ENCODE measurements around the gene HSD3B7. TPM values are rescaled to one million over a fixed set of nuclear protein-coding genes. Genes with fewer than 3 reads are reported as not detected.

The HSD3B7 gene
- total and polyA plus RNA-seq, 10 of the 15 experiments (the other 5 are each of a cell fraction or from before 2014, with no cell fraction given) = 0.18 to 1.8 (median 0.48) TPM; not detected in 1

- DNase-seq (ENCODE audit: low read depth, low spot score) (no peak), FAIRE-seq (no peak), ATAC-seq (no peak)
- no peak overlapping the region for H2AFZ ChIP-seq (ENCODE audit: control insufficient read depth, low read depth, low read length)
- ChIA-PET RAD21 (ENCODE audit: unreplicated experiment) (no interaction called here), SMC1A (ENCODE audit: uncharacterized antibody, unreplicated experiment) (no interaction called here), POLR2A (interaction anchor here (0.6 kb wide), 1 partner anchor 484 kb away, joined by 3 read pairs; no protein-coding TSS in a partner anchor), CTCF (no interaction called here)
- no peak overlapping the region for H3K27ac ChIP-seq (ENCODE audit: control insufficient read depth, insufficient read depth)
- H4K20me1 ChIP-seq (ENCODE audit: control insufficient read depth, insufficient read depth) = no peaks in the 10 kb centered on the region
- BruUV-seq (replicated peaks) = no TSS peak
- TF ChIP-seq SMAD1 (IDR thresholded peaks at IDR 0.05; ENCODE audit: low read depth, partially characterized antibody) = no peak
- TF ChIP-seq RAD21 (IDR thresholded peaks at IDR 0.05; ENCODE audit: insufficient read depth, low read depth, low read length) = no peak
- TF ChIP-seq PKNOX1 (IDR thresholded peaks at IDR 0.05) = no peak
- no peak for TF ChIP-seq CBFB (IDR thresholded peaks at IDR 0.05; ENCODE audit: low read depth)
- TF ChIP-seq RFX5 (IDR thresholded peaks at IDR 0.05; ENCODE audit: low read depth, low read length) = no peak
- no peak for TF ChIP-seq CHD4 (IDR thresholded peaks at IDR 0.05)
- no peak for TF ChIP-seq CUX1 (IDR thresholded peaks at IDR 0.05; ENCODE audit: insufficient replicate concordance, low read depth, low read length)
- no peak for TF ChIP-seq BACH1 (IDR thresholded peaks at IDR 0.05; ENCODE audit: borderline replicate concordance)
- no peak for TF ChIP-seq SREBF2 (IDR thresholded peaks at IDR 0.05; ENCODE audit: low read length)
- TF ChIP-seq GABPA (IDR thresholded peaks at IDR 0.05; ENCODE audit: low read depth) = no peak
- no peak for TF ChIP-seq YY1 (IDR thresholded peaks at IDR 0.05; ENCODE audit: low read depth, low read length)
- in situ Hi-C loops (cut with MboI) = no loop called here
- WGBS (ENCODE audit: insufficient coverage, insufficient replicate concordance, low lambda C conversion rate, missing lambda C conversion rate) = 47% methylated on average over 9 of the region's 16 CpGs
- no peaks in the 10 kb centered on the region for H3K36me3 ChIP-seq (ENCODE audit: control insufficient read depth in 2 of 2, insufficient read depth in 2 of 2, low read length in 1 of 2)
- H3K79me2 ChIP-seq (ENCODE audit: control insufficient read depth, insufficient read depth, low read length) = no peaks in the 10 kb centered on the region
- no peaks in the 10 kb centered on the region; a peak in 1 of 4 replicates for H3K27me3 ChIP-seq (replicated peaks in 1 of 2; ENCODE audit: control insufficient read depth in 2 of 2, insufficient read depth in 2 of 2, low read length in 1 of 2)
- H3K4me1 ChIP-seq (ENCODE audit: control insufficient read depth, insufficient read depth, low read length) = 0 out of 2 replicates have a peak, but pooled peaks cover 3% of the 10 kb centered on the region
- no peak overlapping the region for H3K9ac ChIP-seq (ENCODE audit: control insufficient read depth, insufficient read depth, low read length)
- H3K9me3 ChIP-seq (replicated peaks; ENCODE audit: control insufficient read depth, insufficient read depth, low read length) = no peaks in the 10 kb centered on the region
- intact Hi-C loops (cut with micrococcal nuclease; ENCODE audit: unreplicated experiment) = no loop called here
- H3K4me3 ChIP-seq = no peak overlapping the region
- no peak overlapping the region for H3K4me2 ChIP-seq (ENCODE audit: control insufficient read depth, insufficient read depth)
These were observed 16.7 kb downstream of the HSD3B7 start for GRCh38 chr16:31001507-31002249.
